Muscle of leg (tissue), 11 donors: ENCODE results near the gene SCNN1B. TPM values are rescaled to one million over a fixed set of nuclear protein-coding genes. Genes with fewer than 3 reads are reported as not detected.
"Not testable (repeated sequence)": the region's sequence is repeated elsewhere in the genome, so short reads cannot be mapped to it uniquely, and the experiment has no call there.

Experiments
- DNase-seq: peaks from one replicate; pipeline ENCODE4 v3.0.0; 2013
- H3K27ac ChIP-seq: one replicate; pipeline ENCODE4 v1.5.1; 2013; ENCODE audit warnings: mild to moderate bottlenecking, low read length, control low read depth
- H3K27me3 ChIP-seq: one replicate; pipeline ENCODE4 v1.6.1; 2013; ENCODE audit warnings: low read length; ENCODE audit not compliant: control insufficient read depth, insufficient read depth
- H3K36me3 ChIP-seq: one replicate; pipeline ENCODE4 v1.6.1; 2013; ENCODE audit warnings: low read length; ENCODE audit not compliant: control insufficient read depth, insufficient read depth
- H3K4me1 ChIP-seq: one replicate; pipeline ENCODE4 v1.6.1; 2013; ENCODE audit warnings: low read length; ENCODE audit not compliant: control insufficient read depth, insufficient read depth
- H3K4me3 ChIP-seq: one replicate; pipeline ENCODE4 v1.5.1; 2013; ENCODE audit warnings: low read length, control low read depth
- H3K9me3 ChIP-seq: replicated peaks from 2 replicates; pipeline ENCODE4 v1.6.1; 2013; ENCODE audit warnings: low read depth, low read length; ENCODE audit not compliant: control insufficient read depth
- WGBS: methylation state at CpG from one replicate; pipeline ENCODE4 v1.1.5; 2013; ENCODE audit warnings: missing lambda C conversion rate; ENCODE audit not compliant: insufficient coverage; 5-methylcytosine and 5-hydroxymethylcytosine counted together
- polyA plus RNA-seq, 8 donors: library from polyadenylated mRNA; unstranded; fragments of 120-200 nt; gene quantifications; one replicate each; pipeline versions ENCODE4 v1.2.1 to v1.2.3, GENCODE V29; 2013; ENCODE audit warnings: inconsistent platforms in 1 of 8, low replicate concordance in 1 of 8; ENCODE audit not compliant: insufficient read length in 8 of 8, insufficient read depth in 1 of 8
- total RNA-seq: library from RNA; stranded (reverse); fragments of 120-200 nt; gene quantifications from one replicate; pipeline ENCODE4 v1.2.4, GENCODE V29; 2013

The SCNN1B gene
- total and polyA plus RNA-seq, 9 donors: 0.04 to 0.68 (median 0.16) TPM; not detected in 3

DNA sequence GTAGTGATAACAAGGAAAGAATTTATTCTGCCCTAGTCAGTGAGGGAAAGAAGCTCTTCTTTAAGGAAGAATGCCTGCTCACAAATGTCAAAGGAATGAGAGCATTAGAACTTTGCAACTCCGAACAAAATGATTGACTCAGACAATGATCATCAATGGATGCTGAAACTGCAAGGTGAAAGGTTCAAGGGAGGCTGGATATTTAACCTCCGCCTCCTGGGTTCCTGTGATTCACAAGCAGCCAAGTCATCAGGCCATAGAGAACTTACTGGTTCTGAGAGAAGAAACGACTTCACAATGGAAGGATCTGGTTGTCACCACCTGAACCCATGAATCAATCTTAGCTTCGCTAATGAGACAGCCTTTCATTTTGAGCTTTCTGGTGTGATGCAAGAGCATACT lies 16.0 kb upstream of the SCNN1B start:
- Histone ChIP-seq H3K4me3 (no peak overlapping the region), H3K36me3 (no peaks in the 10 kb centered on the region), H3K27ac (no peak overlapping the region), H3K4me1 (no peaks in the 10 kb centered on the region), H3K9me3 (no peaks in the 10 kb centered on the region), H3K27me3 (no peaks in the 10 kb centered on the region)
- no peak for DNase-seq
- 88% methylated on average over 1 of the region's 4 CpGs for WGBS

DNA sequence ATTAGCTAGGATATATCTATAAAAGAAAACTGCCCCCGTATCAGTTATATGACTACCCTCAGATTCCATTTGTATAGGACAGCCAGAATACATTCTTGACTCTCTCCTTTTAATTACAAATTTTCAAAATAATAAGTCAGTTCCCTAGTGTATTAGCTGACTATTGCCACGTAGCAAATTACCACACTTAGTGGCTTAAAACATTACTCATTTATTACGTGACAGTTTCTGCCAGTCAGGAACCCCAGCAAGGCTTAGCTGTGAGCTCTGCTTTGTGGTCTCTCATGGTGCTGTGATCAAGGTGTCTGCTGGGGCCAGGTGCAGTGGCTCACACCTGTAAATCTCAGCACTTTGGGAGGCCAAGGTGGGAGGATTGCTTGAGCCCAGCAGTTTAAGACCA lies 13.9 kb upstream of the SCNN1B start:
- H3K4me3 ChIP-seq: no peak overlapping the region
- no peaks in the 10 kb centered on the region for H3K36me3 ChIP-seq
- no peaks in the 10 kb centered on the region for H3K4me1 ChIP-seq
- no peaks in the 10 kb centered on the region for H3K9me3 ChIP-seq
- no peak overlapping the region for H3K27ac ChIP-seq
- no peaks in the 10 kb centered on the region for H3K27me3 ChIP-seq
- no peak for DNase-seq
- 62% methylated on average over 2 of the region's 3 CpGs for WGBS

- no peak for DNase-seq
- H3K4me3 ChIP-seq: no peak overlapping the region
- no peak overlapping the region for H3K27ac ChIP-seq
- H3K36me3 ChIP-seq: no peaks in the 10 kb centered on the region
- 90% methylated on average over 3 of the region's 9 CpGs for WGBS
- no peaks in the 10 kb centered on the region for H3K9me3 ChIP-seq
- no peaks in the 10 kb centered on the region for H3K27me3 ChIP-seq
- no peaks in the 10 kb centered on the region for H3K4me1 ChIP-seq
These were observed 13.2 kb upstream of the SCNN1B start for GRCh38 chr16:23288726-23289512.

GRCh38 chr16:23290189-23291062 lies 11.7 kb upstream of the SCNN1B start:
- Histone ChIP-seq H3K36me3 (no peaks in the 10 kb centered on the region), H3K4me3 (no peak overlapping the region), H3K4me1 (no peaks in the 10 kb centered on the region), H3K9me3 (no peaks in the 10 kb centered on the region), H3K27ac (no peak overlapping the region), H3K27me3 (no peaks in the 10 kb centered on the region)
- DNase-seq: no peak
- WGBS: 81% methylated on average over 7 of the region's 12 CpGs

GRCh38 chr16:23293016-23293415 lies 9.1 kb upstream of the SCNN1B start:
- Histone ChIP-seq H3K27ac (no peak overlapping the region), H3K36me3 (no peaks in the 10 kb centered on the region), H3K9me3 (no peaks in the 10 kb centered on the region), H3K4me1 (no peaks in the 10 kb centered on the region), H3K4me3 (no peak overlapping the region), H3K27me3 (peaks cover 2% of the 10 kb centered on the region)
- WGBS: no CpG with 5 or more reads among the region's 6 CpGs
- DNase-seq: no peak

- H3K27ac ChIP-seq: no peak overlapping the region
- WGBS: no CpG with 5 or more reads among the region's 2 CpGs
- H3K27me3 ChIP-seq: peaks cover 2% of the 10 kb centered on the region
- no peaks in the 10 kb centered on the region for H3K36me3 ChIP-seq
- H3K4me1 ChIP-seq: no peaks in the 10 kb centered on the region
- H3K9me3 ChIP-seq: no peaks in the 10 kb centered on the region
- H3K4me3 ChIP-seq: no peak overlapping the region
- no peak for DNase-seq
These were observed 7.8 kb upstream of the SCNN1B start for GRCh38 chr16:23294260-23294659.

GRCh38 chr16:23296994-23297393 lies 5.1 kb upstream of the SCNN1B start:
- H3K4me3 ChIP-seq: no peak overlapping the region
- H3K27me3 ChIP-seq: peaks cover 15% of the 10 kb centered on the region
- no peak overlapping the region for H3K27ac ChIP-seq
- DNase-seq: no peak
- H3K36me3 ChIP-seq: no peaks in the 10 kb centered on the region
- 80% methylated on average over 3 of the region's 3 CpGs for WGBS
- H3K4me1 ChIP-seq: no peaks in the 10 kb centered on the region
- no peaks in the 10 kb centered on the region for H3K9me3 ChIP-seq

DNA sequence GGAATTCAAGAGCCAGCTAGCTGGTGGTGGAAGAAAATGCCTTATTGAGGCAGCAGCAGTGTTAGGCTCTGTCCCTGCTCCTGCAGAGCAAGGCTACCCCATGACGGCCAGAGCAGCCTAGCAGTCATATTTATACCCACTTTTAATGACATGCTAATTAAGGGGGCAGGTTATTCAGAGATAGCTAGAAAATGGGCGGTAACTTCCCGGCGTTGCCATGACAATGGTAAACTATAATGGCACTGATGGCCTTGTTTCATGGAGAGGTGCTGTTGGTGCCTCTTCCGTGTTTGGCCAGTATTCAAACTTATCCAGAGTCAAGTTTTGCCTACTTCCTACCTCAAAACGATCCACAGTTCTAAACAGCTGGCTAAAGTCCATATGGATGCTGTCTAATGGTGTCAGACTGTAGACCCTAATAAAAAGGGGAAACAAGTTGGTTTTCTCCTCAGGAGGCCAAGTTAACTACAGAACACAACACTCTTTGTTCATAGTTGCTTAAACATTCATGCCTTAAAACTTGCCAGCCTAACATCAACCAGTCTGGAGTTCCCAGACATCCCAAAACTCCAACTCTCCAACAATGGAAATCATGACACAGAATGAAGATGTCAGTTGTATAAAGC lies 3.7 kb upstream of the SCNN1B start:
- H3K27me3 ChIP-seq: peaks cover 29% of the 10 kb centered on the region
- WGBS: 82% methylated on average over 4 of the region's 6 CpGs

DNA sequence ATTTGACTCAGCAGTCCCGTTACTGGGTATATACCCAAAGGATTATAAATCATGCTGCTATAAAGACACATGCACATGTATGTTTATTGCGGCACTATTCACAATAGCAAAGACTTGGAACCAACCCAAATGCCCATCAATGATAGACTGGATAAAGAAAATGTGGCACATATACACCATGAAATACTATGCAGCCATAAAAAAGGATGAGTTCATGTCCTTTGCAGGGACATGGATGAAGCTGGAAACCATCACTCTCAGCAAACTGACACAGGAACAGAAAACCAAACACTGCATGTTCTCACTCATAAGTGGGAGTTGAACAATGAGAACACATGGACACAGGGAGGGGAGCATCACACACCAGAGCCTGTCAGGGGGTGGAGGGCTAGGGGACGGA lies 2.3 kb upstream of the SCNN1B start:
- WGBS: no CpG with 5 or more reads among the region's 3 CpGs
- not testable (repeated sequence) for H3K4me1 ChIP-seq, H3K9me3 ChIP-seq, H3K27ac ChIP-seq, DNase-seq, H3K4me3 ChIP-seq, H3K36me3 ChIP-seq
- peaks cover 39% of the 10 kb centered on the region for H3K27me3 ChIP-seq

More for the DNA sequence above, 3.7 kb upstream of the SCNN1B start:
- H3K4me3 ChIP-seq: no peak overlapping the region
- no peak overlapping the region for H3K27ac ChIP-seq
- no peaks in the 10 kb centered on the region for H3K9me3 ChIP-seq
- H3K36me3 ChIP-seq: no peaks in the 10 kb centered on the region
- no peak for DNase-seq
- no peaks in the 10 kb centered on the region for H3K4me1 ChIP-seq
